GM19023 (cell line): ENCODE data around the gene TMEM52.

Experiments
- ATAC-seq: cut with Tn5 transposase; IDR thresholded peaks from one replicate; pipeline ENCODE4 v1.9.1; 2021; ENCODE audit warnings: mild to moderate bottlenecking, moderate library complexity; ENCODE audit not compliant: unreplicated experiment

Gene TMEM52

DNA sequence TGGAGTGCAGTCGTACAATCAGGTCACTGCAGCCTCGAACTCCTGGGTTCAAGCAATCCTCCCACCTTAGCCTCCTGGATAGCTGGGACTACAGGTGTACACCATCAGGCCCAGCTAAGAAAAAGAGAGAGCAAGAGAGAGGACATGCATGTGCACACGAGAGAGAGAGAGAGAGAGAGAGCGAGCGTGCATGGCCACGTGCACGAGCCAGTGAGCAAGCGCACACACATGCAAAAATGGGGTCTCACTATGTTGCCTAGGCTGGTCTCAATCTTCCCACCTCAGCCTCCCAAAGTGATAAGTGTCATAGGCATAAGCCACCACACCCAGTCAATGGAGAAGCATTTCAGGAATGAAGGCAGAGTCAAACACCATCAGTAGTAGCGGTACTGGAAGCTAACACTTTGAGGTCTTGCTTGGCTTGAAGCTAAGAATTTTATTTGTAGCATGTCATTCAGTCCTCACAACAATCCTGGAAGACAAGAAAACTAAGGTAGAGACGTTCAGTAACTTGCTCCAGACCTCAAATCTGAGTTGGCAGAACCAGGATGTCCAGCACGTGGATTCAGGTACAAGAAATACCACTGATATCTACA lies 42.6 kb downstream of the TMEM52 start:
- ATAC-seq: no peak

GRCh38 chr1:1875932-1876331 lies 43.1 kb downstream of the TMEM52 start:
- no peak for ATAC-seq

DNA sequence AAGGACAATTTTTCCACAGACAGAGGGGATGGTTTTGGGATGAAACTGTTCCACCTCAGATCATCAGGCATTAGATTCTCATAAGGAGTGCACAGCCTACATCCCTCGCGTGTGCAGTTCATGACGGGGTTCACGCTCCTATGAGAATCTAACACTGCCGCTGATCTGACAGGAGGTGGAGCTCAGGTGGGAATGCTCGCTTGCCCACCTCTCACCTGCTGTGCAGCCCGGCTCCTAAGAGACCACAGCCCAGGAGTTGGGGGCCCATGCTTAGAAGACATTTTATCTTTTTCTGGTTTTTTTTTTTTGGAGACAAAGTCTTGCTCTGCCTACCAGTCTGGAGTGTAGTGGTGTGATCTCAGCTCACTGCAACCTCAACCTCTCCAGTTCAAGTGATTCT lies 44.2 kb downstream of the TMEM52 start:
- ATAC-seq: no peak

GRCh38 chr1:1873186-1873585 lies 45.9 kb downstream of the TMEM52 start:
- no peak for ATAC-seq

GRCh38 chr1:1872329-1872994 lies 46.6 kb downstream of the TMEM52 start:
- no peak for ATAC-seq

DNA sequence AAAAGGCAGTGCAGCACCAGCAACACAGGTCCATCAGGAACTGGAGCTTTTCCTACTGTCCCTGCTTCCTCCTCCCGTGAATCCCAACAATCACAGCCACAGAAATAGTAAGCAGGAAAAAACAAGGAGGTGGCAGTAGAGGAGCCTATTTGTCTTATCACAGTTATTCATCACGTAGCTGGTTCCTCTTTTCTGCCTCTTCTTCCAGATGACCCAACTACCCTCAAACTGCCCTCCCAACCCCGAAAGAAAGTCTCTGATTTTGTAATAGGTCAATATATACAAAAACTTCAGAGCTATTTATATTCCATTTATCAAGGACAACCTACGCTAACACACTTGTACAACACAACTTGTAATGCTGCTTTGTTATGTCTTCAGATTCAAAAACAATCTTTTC lies 49.6 kb downstream of the TMEM52 start:
- no peak for ATAC-seq
